Dendritic cell treated with granulocyte-macrophage colony-stimulating factor and Interleukin-4, amounts not matched to agents 40 ng/mL and 50 ng/mL, for 4 days (primary cell): ENCODE results near the gene SLC16A12.
"Not testable (repeated sequence)": the region's sequence is repeated elsewhere in the genome, so short reads cannot be mapped to it uniquely, and the experiment has no call there.

Source experiments
- H3K27ac Mint-ChIP-seq: one replicate; pipeline ENCODE4 v1.8.0; 2022; ENCODE audit warnings: mild to moderate bottlenecking, mixed read lengths
- H3K27me3 Mint-ChIP-seq: one replicate; pipeline ENCODE4 v1.8.0; 2022; ENCODE audit warnings: mild to moderate bottlenecking, mixed read lengths
- H3K36me3 Mint-ChIP-seq: one replicate; pipeline ENCODE4 v1.8.0; 2022; ENCODE audit warnings: low read depth, mixed read lengths
- H3K4me1 Mint-ChIP-seq: one replicate; pipeline ENCODE4 v1.8.0; 2022; ENCODE audit warnings: low read depth, mixed read lengths
- H3K4me3 Mint-ChIP-seq: one replicate; pipeline ENCODE4 v1.8.0; 2022; ENCODE audit warnings: mild to moderate bottlenecking, moderate library complexity, mixed read lengths
- H3K9me3 Mint-ChIP-seq: one replicate; pipeline ENCODE4 v1.8.0; 2022; ENCODE audit warnings: mixed read lengths
- intact Hi-C: fragments of 100-400 bp; cut with micrococcal nuclease; formaldehyde crosslinking; loops from one replicate; pipeline ENCODE4 v1.15.0; 2022

Gene SLC16A12

GRCh38 chr10:89426230-89426868 is 109.0 kb downstream of the SLC16A12 start:
- Mint-ChIP-seq H3K4me3 (no peak overlapping the region), H3K36me3 (no peaks in the 10 kb centered on the region), H3K9me3 (no peaks in the 10 kb centered on the region), H3K4me1 (no peaks in the 10 kb centered on the region), H3K27ac (no peak overlapping the region), H3K27me3 (no peaks in the 10 kb centered on the region)
- intact Hi-C loops: loop anchor here (1.0 to 10.0 kb wide), 3 partner anchors 138 to 1428 kb away; partner anchors contain the start of genes HTR7 and KIF20B

GRCh38 chr10:89425000-89425399 is 110.4 kb downstream of the SLC16A12 start:
- Mint-ChIP-seq H3K27ac (no peak overlapping the region), H3K27me3 (no peaks in the 10 kb centered on the region), H3K36me3 (peaks cover 6% of the 10 kb centered on the region), H3K4me3 (no peak overlapping the region), H3K4me1 (no peaks in the 10 kb centered on the region), H3K9me3 (no peaks in the 10 kb centered on the region)
- intact Hi-C loops: loop anchor here (5.0 to 10.0 kb wide), 3 partner anchors 168 to 1430 kb away; partner anchors contain the start of genes HTR7 and KIF20B

GRCh38 chr10:89421018-89421476 is 114.3 kb downstream of the SLC16A12 start:
- H3K27ac Mint-ChIP-seq: no peak overlapping the region

GRCh38 chr10:89419548-89419947 is 115.8 kb downstream of the SLC16A12 start:
- Mint-ChIP-seq H3K4me1 (peaks cover 29% of the 10 kb centered on the region), H3K27me3 (no peaks in the 10 kb centered on the region), H3K9me3 (no peaks in the 10 kb centered on the region), H3K27ac (no peak overlapping the region), H3K4me3 (no peak overlapping the region), H3K36me3 (peaks cover 40% of the 10 kb centered on the region)
- intact Hi-C loops: no loop called here

More at GRCh38 chr10:89421018-89421476, 114.3 kb downstream of the SLC16A12 start:
- Mint-ChIP-seq H3K4me3 (no peak overlapping the region), H3K9me3 (no peaks in the 10 kb centered on the region), H3K4me1 (peaks cover 19% of the 10 kb centered on the region), H3K36me3 (peaks cover 25% of the 10 kb centered on the region), H3K27me3 (no peaks in the 10 kb centered on the region)
- intact Hi-C loops: loop anchor here (5.0 to 10.0 kb wide), 3 partner anchors 164 to 1434 kb away; partner anchors contain the start of genes HTR7 and KIF20B

GRCh38 chr10:89416465-89416864 is 118.9 kb downstream of the SLC16A12 start:
- H3K27ac Mint-ChIP-seq: peak overlapping the region; percentile 94
- intact Hi-C loops: no loop called here
- H3K4me1 Mint-ChIP-seq: peaks cover 35% of the 10 kb centered on the region

GRCh38 chr10:89414879-89415821 is 120.2 kb downstream of the SLC16A12 start:
- Mint-ChIP-seq H3K4me3 (peak overlapping the region; percentile 81), H3K4me1 (peaks cover 42% of the 10 kb centered on the region), H3K27me3 (no peaks in the 10 kb centered on the region), H3K36me3 (peaks cover 50% of the 10 kb centered on the region), H3K9me3 (no peaks in the 10 kb centered on the region), H3K27ac (peak overlapping the region; percentile 94)
- intact Hi-C loops: no loop called here

More at GRCh38 chr10:89416465-89416864, 118.9 kb downstream of the SLC16A12 start:
- peaks cover 55% of the 10 kb centered on the region for H3K36me3 Mint-ChIP-seq
- H3K9me3 Mint-ChIP-seq: no peaks in the 10 kb centered on the region
- H3K27me3 Mint-ChIP-seq: no peaks in the 10 kb centered on the region
- peak overlapping the region; percentile 5 for H3K4me3 Mint-ChIP-seq

GRCh38 chr10:89414146-89414878 is 121.1 kb downstream of the SLC16A12 start, which contains the start of gene IFIT5:
Gene IFIT5 (plus strand): TSS chr10:89414568. CDS start chr10:89414799, 231 bp downstream.
- intact Hi-C loops: no loop called here
- H3K4me1 Mint-ChIP-seq: peaks cover 42% of the 10 kb centered on the region
- no peaks in the 10 kb centered on the region for H3K9me3 Mint-ChIP-seq
- H3K27ac Mint-ChIP-seq: peak within 1 kb of the TSS; percentile 94
- H3K4me3 Mint-ChIP-seq: peak within 1 kb of the TSS; percentile 81
- no peaks in the 10 kb centered on the region for H3K27me3 Mint-ChIP-seq
- peaks cover 49% of the 10 kb centered on the region for H3K36me3 Mint-ChIP-seq

- peaks cover 41% of the 10 kb centered on the region for H3K4me1 Mint-ChIP-seq
These were observed 121.9 kb downstream of the SLC16A12 start for GRCh38 chr10:89413398-89413912.

GRCh38 chr10:89412276-89412675 is 123.1 kb downstream of the SLC16A12 start:
- H3K4me3 Mint-ChIP-seq, H3K27me3 Mint-ChIP-seq, intact Hi-C loops, H3K27ac Mint-ChIP-seq, H3K9me3 Mint-ChIP-seq: not testable (repeated sequence)
- Mint-ChIP-seq H3K36me3 (peaks cover 36% of the 10 kb centered on the region), H3K4me1 (peaks cover 31% of the 10 kb centered on the region)

More at GRCh38 chr10:89413398-89413912, 121.9 kb downstream of the SLC16A12 start:
- no peaks in the 10 kb centered on the region for H3K27me3 Mint-ChIP-seq
- H3K27ac Mint-ChIP-seq: peak overlapping the region; percentile 94
- peaks cover 48% of the 10 kb centered on the region for H3K36me3 Mint-ChIP-seq
- no peaks in the 10 kb centered on the region for H3K9me3 Mint-ChIP-seq
- intact Hi-C loops: no loop called here
- peak overlapping the region; percentile 81 for H3K4me3 Mint-ChIP-seq

GRCh38 chr10:89411135-89411534 is 124.3 kb downstream of the SLC16A12 start:
- intact Hi-C loops: not testable (repeated sequence)

GRCh38 chr10:89410551-89410950 is 124.8 kb downstream of the SLC16A12 start:
- H3K36me3 Mint-ChIP-seq: peaks cover 25% of the 10 kb centered on the region
- H3K9me3 Mint-ChIP-seq, intact Hi-C loops, H3K27me3 Mint-ChIP-seq, H3K4me3 Mint-ChIP-seq: not testable (repeated sequence)
- H3K4me1 Mint-ChIP-seq: peaks cover 18% of the 10 kb centered on the region
- H3K27ac Mint-ChIP-seq: peak overlapping the region; percentile 4

More at GRCh38 chr10:89411135-89411534, 124.3 kb downstream of the SLC16A12 start:
- not testable (repeated sequence) for H3K4me3 Mint-ChIP-seq, H3K27ac Mint-ChIP-seq, H3K27me3 Mint-ChIP-seq, H3K9me3 Mint-ChIP-seq
- peaks cover 24% of the 10 kb centered on the region for H3K4me1 Mint-ChIP-seq
- peaks cover 31% of the 10 kb centered on the region for H3K36me3 Mint-ChIP-seq

- H3K9me3 Mint-ChIP-seq, intact Hi-C loops: not testable (repeated sequence)
- peaks cover 12% of the 10 kb centered on the region for H3K36me3 Mint-ChIP-seq
These were observed 126.1 kb downstream of the SLC16A12 start for GRCh38 chr10:89409282-89409681.

GRCh38 chr10:89407792-89408191 is 127.6 kb downstream of the SLC16A12 start:
- H3K36me3 Mint-ChIP-seq, H3K4me3 Mint-ChIP-seq, H3K4me1 Mint-ChIP-seq, H3K9me3 Mint-ChIP-seq, intact Hi-C loops, H3K27ac Mint-ChIP-seq, H3K27me3 Mint-ChIP-seq: not testable (repeated sequence)

More at GRCh38 chr10:89409282-89409681, 126.1 kb downstream of the SLC16A12 start:
- not testable (repeated sequence) for H3K27ac Mint-ChIP-seq, H3K4me3 Mint-ChIP-seq, H3K27me3 Mint-ChIP-seq
- peaks cover 12% of the 10 kb centered on the region for H3K4me1 Mint-ChIP-seq
